A549 (cell line): ENCODE results near the gene SHTN1. TPM values are rescaled to one million over a fixed set of nuclear protein-coding genes. Genes with fewer than 3 reads are reported as not detected.

Experiments used
- ATAC-seq, 2 experiments: fragments of 200-7000 bp in 1 of 2; fragments of >200 bp in 1 of 2; cut with Nextera tagmentation in 1 of 2; cut with Tn5 transposase in 1 of 2; 3 replicates each; pipeline versions ENCODE4 v1.8.0 to v1.9.1; 2018 to 2020; ENCODE audit warnings: mild to moderate bottlenecking in 1 of 2, moderate library complexity in 1 of 2
- CTCF ChIA-PET: fragments of 300-600 bp; sonication (Branson Sonifier 250); formaldehyde crosslinking; extraction: SDS; loops from one replicate; lab custom pipeline; 2021; ENCODE audit warnings: antibody characterized with exemption, inconsistent platforms; lab: Yijun Ruan, JAX
- POLR2A ChIA-PET: fragments of 350-600 bp; formaldehyde crosslinking; extraction: SDS; loops from one replicate; lab custom pipeline; 2021; ENCODE audit warnings: antibody characterized with exemption, inconsistent platforms; lab: Yijun Ruan, JAX
- DNase-seq, 2 experiments: peaks; one replicate each; pipeline versions ENCODE4 v3.0.0 to v3.0.0-alpha.2; 2011 to 2016; ENCODE audit warnings: low read depth in 1 of 2, low spot score in 1 of 2
- FAIRE-seq: peaks from 2 replicates; lab custom pipeline; 2011; peaks lifted over from hg19 to GRCh38; lab: Jason Lieb, UNC
- H3K27ac ChIP-seq, 2 experiments: fragments of >200 bp; sonication (Bioruptor Twin); formaldehyde crosslinking; 3 replicates each; pipeline ENCODE4 v1.5.1; 2016 to 2017
- H3K4me1 ChIP-seq: fragments of >200 bp; sonication (Bioruptor Twin); formaldehyde crosslinking; 3 replicates; pipeline ENCODE4 v1.6.1; 2016
- H3K4me2 ChIP-seq: fragments of >200 bp; sonication (Bioruptor Twin); formaldehyde crosslinking; 3 replicates; pipeline ENCODE4 v1.6.1; 2016
- H3K4me3 ChIP-seq: fragments of >200 bp; sonication (Bioruptor Twin); formaldehyde crosslinking; 3 replicates; pipeline ENCODE4 v1.5.1; 2016
- H3K9me3 ChIP-seq: fragments of >200 bp; sonication (Bioruptor Twin); formaldehyde crosslinking; 3 replicates; pipeline ENCODE4 v1.6.1; 2016
- BHLHE40 ChIP-seq: IDR thresholded peaks from 2 replicates; pipeline ENCODE4 v1.6.1; 2012; ENCODE audit warnings: low read depth, low read length, inconsistent platforms
- CHD4 ChIP-seq: fragments of 200-600 bp; sonication (generic); IDR thresholded peaks from 2 replicates; pipeline ENCODE4 v1.6.1; 2016; ENCODE audit warnings: antibody characterized with exemption, mild to moderate bottlenecking, borderline replicate concordance
- EHF ChIP-seq: fragments of 250-450 bp; sonication (Bioruptor Pico); IDR thresholded peaks from 2 replicates; pipeline ENCODE4 v1.5.0; 2020; ENCODE audit warnings: mild to moderate bottlenecking
- ESRRA ChIP-seq: fragments of 150-350 bp; IDR thresholded peaks from 2 replicates; pipeline ENCODE4 v1.6.1; 2014; ENCODE audit warnings: mild to moderate bottlenecking, low read length, borderline replicate concordance
- FOSL2 ChIP-seq, 2 experiments: fragments of 450-650 bp in 1 of 2; fragments of >200 bp in 1 of 2; sonication (Bioruptor Twin) in 1 of 2; formaldehyde crosslinking; IDR thresholded peaks; 2 replicates each; pipeline versions ENCODE4 v1.5.0 to v1.6.1; 2016 to 2020; ENCODE audit warnings: mild to moderate bottlenecking in 1 of 2, moderate library complexity in 1 of 2
- GATA3 ChIP-seq: IDR thresholded peaks from 2 replicates; pipeline ENCODE4 v1.6.1; 2012; ENCODE audit warnings: borderline replicate concordance
- HEYL ChIP-seq: fragments of 250-450 bp; sonication (Bioruptor Pico); IDR thresholded peaks from 2 replicates; pipeline ENCODE4 v1.8.0; 2021; ENCODE audit warnings: mild to moderate bottlenecking, moderate library complexity
- HOXB5 ChIP-seq: fragments of 250-450 bp; sonication (Bioruptor Pico); IDR thresholded peaks from 2 replicates; pipeline ENCODE4 v1.5.0; 2020; ENCODE audit warnings: mild to moderate bottlenecking, moderate library complexity
- JUNB ChIP-seq: fragments of >200 bp; sonication (Bioruptor Twin); formaldehyde crosslinking; IDR thresholded peaks from 2 replicates; pipeline ENCODE4 v1.6.1; 2016
- KDM1A ChIP-seq: fragments of 200-600 bp; sonication (generic); IDR thresholded peaks from 2 replicates; pipeline ENCODE4 v1.6.1; 2016; ENCODE audit warnings: low read depth, mild to moderate bottlenecking
- KDM5A ChIP-seq: fragments of 200-600 bp; sonication (generic); IDR thresholded peaks from 2 replicates; pipeline ENCODE4 v1.6.1; 2016; ENCODE audit warnings: antibody characterized with exemption, mild to moderate bottlenecking
- MAFK ChIP-seq: fragments of 450-650 bp; IDR thresholded peaks from 2 replicates; pipeline ENCODE4 v1.6.1; 2014; ENCODE audit not compliant: partially characterized antibody
- NFE2L2 ChIP-seq: fragments of 150-350 bp; conservative IDR thresholded peaks from 2 replicates; pipeline ENCODE4 v1.6.1; 2014; ENCODE audit warnings: low read length
- NR3C1 ChIP-seq: fragments of >200 bp; sonication (Bioruptor Twin); formaldehyde crosslinking; IDR thresholded peaks from 3 replicates; pipeline ENCODE4 v1.6.1; 2017
- RARB ChIP-seq: fragments of 250-450 bp; sonication (Bioruptor Pico); IDR thresholded peaks from 2 replicates; pipeline ENCODE4 v1.8.0; 2021; ENCODE audit warnings: mild to moderate bottlenecking, moderate library complexity
- RCOR1 ChIP-seq: fragments of 150-350 bp; IDR thresholded peaks from 2 replicates; pipeline ENCODE4 v1.6.1; 2014; ENCODE audit warnings: antibody characterized with exemption, low read length, low read depth
- RFX5 ChIP-seq: fragments of 450-650 bp; IDR thresholded peaks from 2 replicates; pipeline ENCODE4 v1.7.1; 2014; ENCODE audit warnings: antibody characterized with exemption, mild to moderate bottlenecking, moderate library complexity
- SREBF2 ChIP-seq: fragments of 450-650 bp; IDR thresholded peaks from 2 replicates; pipeline ENCODE4 v1.6.1; 2014; ENCODE audit warnings: mild to moderate bottlenecking, moderate library complexity
- TP53 ChIP-seq: fragments of 250-450 bp; sonication (Bioruptor Pico); IDR thresholded peaks from 2 replicates; pipeline ENCODE4 v1.5.0; 2021; ENCODE audit warnings: mild to moderate bottlenecking, moderate library complexity
- WGBS: methylation state at CpG from one replicate; pipeline ENCODE4 v1.1.6; 2017; ENCODE audit errors: missing lambda C conversion rate; 5-methylcytosine and 5-hydroxymethylcytosine counted together
- polyA plus RNA-seq, 4 experiments: library from polyadenylated mRNA; depleted of rRNA in 3 of 4; stranded (reverse); fragments of >200 nt; fragmentation: RNase III in 1 of 4; extraction: RNeasy Plus Mini Kit Qiagen cat#74134 plus additional on column Dnase treatment in 1 of 4; gene quantifications; 2 replicates in 3 of 4; 3 replicates in 1 of 4; pipeline ENCODE4 v1.2.3, GENCODE V29; 2011 to 2017
- TF ChIP-seq, protein P1 (sequence below): fragments of 450-650 bp; IDR thresholded peaks from 2 replicates; pipeline ENCODE4 v1.6.1; 2014; ENCODE audit warnings: antibody characterized with exemption
- TF ChIP-seq, protein P2 (sequence below): fragments of 200-600 bp; sonication (generic); IDR thresholded peaks from 2 replicates; pipeline ENCODE4 v1.6.1; 2016; ENCODE audit warnings: antibody characterized with exemption, mild to moderate bottlenecking, moderate library complexity
- TF ChIP-seq, protein P3 (sequence below): fragments of 250-450 bp; sonication (Bioruptor Pico); IDR thresholded peaks from 2 replicates; pipeline ENCODE4 v1.5.0; 2020; ENCODE audit warnings: low read depth, mild to moderate bottlenecking, moderate library complexity
- TF ChIP-seq, protein P4 (sequence below): IDR thresholded peaks from 2 replicates; pipeline ENCODE4 v1.6.1; 2012

The SHTN1 gene
- polyA plus RNA-seq, 2 of the 4 experiments (the other 2 are of a cell fraction) = 21.7 to 63.1 TPM

DNA sequence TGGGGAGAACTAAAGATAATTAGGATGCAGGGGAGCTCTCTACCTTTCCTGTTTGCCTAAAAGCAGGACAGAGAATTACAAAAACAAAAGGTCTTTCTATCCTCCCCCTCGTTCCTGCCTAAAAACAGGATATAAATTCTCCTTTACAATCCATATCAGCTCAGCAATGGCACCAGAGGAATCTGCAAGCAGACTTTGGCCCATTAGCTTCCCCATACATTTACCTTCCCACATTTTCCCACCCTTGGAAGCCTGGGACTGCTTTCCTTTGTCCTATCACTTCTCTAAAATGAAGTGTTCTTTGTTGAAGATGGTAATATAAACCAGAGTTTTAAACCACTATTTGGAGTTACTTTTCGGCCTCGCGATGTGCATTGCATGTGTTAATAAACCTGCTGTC is 15.5 kb downstream of the SHTN1 start (continued):
- TF ChIP-seq, protein P1, sequence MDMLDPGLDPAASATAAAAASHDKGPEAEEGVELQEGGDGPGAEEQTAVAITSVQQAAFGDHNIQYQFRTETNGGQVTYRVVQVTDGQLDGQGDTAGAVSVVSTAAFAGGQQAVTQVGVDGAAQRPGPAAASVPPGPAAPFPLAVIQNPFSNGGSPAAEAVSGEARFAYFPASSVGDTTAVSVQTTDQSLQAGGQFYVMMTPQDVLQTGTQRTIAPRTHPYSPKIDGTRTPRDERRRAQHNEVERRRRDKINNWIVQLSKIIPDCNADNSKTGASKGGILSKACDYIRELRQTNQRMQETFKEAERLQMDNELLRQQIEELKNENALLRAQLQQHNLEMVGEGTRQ = no peak
- TF ChIP-seq NR3C1 (no peak), KDM5A (no peak), HOXB5 (CRISPR knock-in tag) (no peak), BHLHE40 (no peak), RCOR1 (no peak), NFE2L2 (no peak), KDM1A (no peak)
- TF ChIP-seq, protein P2, sequence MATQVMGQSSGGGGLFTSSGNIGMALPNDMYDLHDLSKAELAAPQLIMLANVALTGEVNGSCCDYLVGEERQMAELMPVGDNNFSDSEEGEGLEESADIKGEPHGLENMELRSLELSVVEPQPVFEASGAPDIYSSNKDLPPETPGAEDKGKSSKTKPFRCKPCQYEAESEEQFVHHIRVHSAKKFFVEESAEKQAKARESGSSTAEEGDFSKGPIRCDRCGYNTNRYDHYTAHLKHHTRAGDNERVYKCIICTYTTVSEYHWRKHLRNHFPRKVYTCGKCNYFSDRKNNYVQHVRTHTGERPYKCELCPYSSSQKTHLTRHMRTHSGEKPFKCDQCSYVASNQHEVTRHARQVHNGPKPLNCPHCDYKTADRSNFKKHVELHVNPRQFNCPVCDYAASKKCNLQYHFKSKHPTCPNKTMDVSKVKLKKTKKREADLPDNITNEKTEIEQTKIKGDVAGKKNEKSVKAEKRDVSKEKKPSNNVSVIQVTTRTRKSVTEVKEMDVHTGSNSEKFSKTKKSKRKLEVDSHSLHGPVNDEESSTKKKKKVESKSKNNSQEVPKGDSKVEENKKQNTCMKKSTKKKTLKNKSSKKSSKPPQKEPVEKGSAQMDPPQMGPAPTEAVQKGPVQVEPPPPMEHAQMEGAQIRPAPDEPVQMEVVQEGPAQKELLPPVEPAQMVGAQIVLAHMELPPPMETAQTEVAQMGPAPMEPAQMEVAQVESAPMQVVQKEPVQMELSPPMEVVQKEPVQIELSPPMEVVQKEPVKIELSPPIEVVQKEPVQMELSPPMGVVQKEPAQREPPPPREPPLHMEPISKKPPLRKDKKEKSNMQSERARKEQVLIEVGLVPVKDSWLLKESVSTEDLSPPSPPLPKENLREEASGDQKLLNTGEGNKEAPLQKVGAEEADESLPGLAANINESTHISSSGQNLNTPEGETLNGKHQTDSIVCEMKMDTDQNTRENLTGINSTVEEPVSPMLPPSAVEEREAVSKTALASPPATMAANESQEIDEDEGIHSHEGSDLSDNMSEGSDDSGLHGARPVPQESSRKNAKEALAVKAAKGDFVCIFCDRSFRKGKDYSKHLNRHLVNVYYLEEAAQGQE = no peak

DNA sequence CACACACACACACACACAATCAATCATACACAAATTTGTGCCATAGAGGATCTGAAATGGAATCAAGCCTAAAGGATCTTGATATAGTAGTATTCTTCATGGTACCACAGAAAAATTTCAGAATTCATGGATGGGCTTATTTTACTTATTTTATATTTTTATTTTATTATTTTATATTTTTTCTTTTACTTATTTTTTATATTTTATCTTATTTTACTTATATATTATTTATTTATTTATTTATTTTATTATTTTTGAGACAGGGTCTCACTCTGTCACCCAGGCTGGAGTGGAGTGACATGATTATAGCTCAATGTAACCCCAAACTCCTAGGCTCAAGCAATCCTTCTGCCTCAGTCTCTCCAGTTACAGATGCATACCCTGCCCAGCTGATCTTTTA is 16.7 kb downstream of the SHTN1 start:
- H3K4me2 ChIP-seq = no peak overlapping the region
- H3K27ac ChIP-seq = no peak overlapping the region
- POLR2A ChIA-PET = no interaction called here
- H3K9me3 ChIP-seq = no peaks in the 10 kb centered on the region
- DNase-seq (no peak), ATAC-seq (no peak), FAIRE-seq (no peak)
- CTCF ChIA-PET = interaction anchor here (0.6 to 1.2 kb wide), 2 partner anchors 10 to 291 kb away, joined by 3 read pairs; no protein-coding TSS in a partner anchor
- TF ChIP-seq KDM5A = no peak
- TF ChIP-seq NFE2L2 = no peak
- TF ChIP-seq EHF = no peak
- TF ChIP-seq, protein P3, sequence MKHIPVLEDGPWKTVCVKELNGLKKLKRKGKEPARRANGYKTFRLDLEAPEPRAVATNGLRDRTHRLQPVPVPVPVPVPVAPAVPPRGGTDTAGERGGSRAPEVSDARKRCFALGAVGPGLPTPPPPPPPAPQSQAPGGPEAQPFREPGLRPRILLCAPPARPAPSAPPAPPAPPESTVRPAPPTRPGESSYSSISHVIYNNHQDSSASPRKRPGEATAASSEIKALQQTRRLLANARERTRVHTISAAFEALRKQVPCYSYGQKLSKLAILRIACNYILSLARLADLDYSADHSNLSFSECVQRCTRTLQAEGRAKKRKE (CRISPR knock-in tag) = no peak
- TF ChIP-seq RFX5 = no peak
- no peak for TF ChIP-seq GATA3
- TF ChIP-seq ESRRA = no peak
- no peak for TF ChIP-seq TP53 (CRISPR knock-in tag)
- TF ChIP-seq JUNB = no peak
- no peak for TF ChIP-seq RARB (CRISPR knock-in tag)
- H3K4me3 ChIP-seq = no peak overlapping the region
- no peaks in the 10 kb centered on the region for H3K4me1 ChIP-seq

DNA sequence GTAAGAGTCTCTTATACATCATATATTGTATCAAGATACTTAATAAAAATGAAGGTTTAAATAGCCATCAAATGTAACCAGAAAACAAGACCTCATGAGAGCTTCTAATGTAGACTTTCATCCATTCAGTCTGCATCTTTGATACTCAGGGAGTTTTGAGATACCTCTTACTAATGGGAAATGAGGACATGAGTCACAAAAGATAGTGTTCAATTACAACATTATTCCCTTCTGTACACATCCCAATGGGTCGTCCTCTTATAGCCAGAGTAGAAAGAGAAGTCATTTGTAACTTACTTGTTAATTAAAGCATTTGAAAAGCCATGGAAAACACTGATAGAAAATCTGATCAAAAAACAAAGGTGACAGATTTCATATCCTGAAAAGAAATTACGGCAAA is 19.4 kb downstream of the SHTN1 start:
- H3K9me3 ChIP-seq = no peaks in the 10 kb centered on the region
- POLR2A ChIA-PET = no interaction called here
- TF ChIP-seq FOSL2 (IDR thresholded peaks at IDR 0.05) (no peak), FOSL2 (CRISPR knock-in tag; IDR thresholded peaks at IDR 0.05) (no peak), EHF (no peak), MAFK (no peak), CHD4 (no peak), HOXB5 (CRISPR knock-in tag) (no peak), BHLHE40 (no peak), JUNB (no peak), SREBF2 (no peak), HEYL (CRISPR knock-in tag) (no peak), KDM1A (no peak)
- TF ChIP-seq, protein P1 = no peak
- TF ChIP-seq, protein P4, sequence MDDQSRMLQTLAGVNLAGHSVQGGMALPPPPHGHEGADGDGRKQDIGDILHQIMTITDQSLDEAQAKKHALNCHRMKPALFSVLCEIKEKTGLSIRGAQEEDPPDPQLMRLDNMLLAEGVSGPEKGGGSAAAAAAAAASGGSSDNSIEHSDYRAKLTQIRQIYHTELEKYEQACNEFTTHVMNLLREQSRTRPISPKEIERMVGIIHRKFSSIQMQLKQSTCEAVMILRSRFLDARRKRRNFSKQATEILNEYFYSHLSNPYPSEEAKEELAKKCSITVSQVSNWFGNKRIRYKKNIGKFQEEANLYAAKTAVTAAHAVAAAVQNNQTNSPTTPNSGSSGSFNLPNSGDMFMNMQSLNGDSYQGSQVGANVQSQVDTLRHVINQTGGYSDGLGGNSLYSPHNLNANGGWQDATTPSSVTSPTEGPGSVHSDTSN = no peak
- TF ChIP-seq, all 56 proteins: peak for 0
- FAIRE-seq (no peak), ATAC-seq (no peak), DNase-seq (no peak)
- Histone ChIP-seq H3K4me2 (no peak overlapping the region), H3K4me3 (no peak overlapping the region), H3K4me1 (no peaks in the 10 kb centered on the region), H3K27ac (no peak overlapping the region)
- 79% methylated on average over 2 of the region's 2 CpGs for WGBS
- CTCF ChIA-PET = interaction anchor here (1.3 kb wide), 1 partner anchor 189 kb away, joined by 5 read pairs; no protein-coding TSS in a partner anchor
